ENCODE results near the gene SPI1. TPM values are rescaled to one million over a fixed set of nuclear protein-coding genes. Genes with fewer than 3 reads are reported as not detected.

The SPI1 gene
- polyA plus RNA-seq, 2 donors, result 3.9 to 6.8 TPM

DNA sequence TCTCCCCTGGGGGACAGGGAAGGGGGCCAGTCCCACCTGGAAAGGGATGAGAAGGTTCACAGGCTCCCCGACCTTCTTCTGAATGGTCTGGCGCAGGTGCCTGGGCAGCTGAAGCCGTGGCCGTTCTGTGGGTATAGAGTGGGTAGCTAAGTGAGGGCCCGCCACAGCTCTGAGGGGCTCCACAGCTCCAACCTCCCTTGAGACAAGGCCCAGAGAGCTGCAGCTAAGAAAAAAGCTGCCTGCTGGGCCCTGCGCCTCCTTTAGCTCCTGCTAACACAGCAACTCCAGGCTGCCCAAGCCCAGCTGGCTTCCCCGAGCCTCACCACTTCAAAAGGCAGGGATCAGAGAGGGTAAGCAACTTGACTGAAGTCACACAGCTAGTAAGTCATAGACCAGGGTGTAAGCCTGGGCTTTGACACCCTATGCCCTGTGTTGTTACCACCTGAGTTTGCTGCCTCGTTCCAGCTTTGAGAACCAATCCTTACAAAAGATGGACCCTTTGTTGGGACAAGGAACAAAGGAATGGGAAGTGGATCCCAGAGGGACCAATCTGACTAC, 44.4 kb downstream of the SPI1 start:
- no peak overlapping the region for H3K4me3 ChIP-seq (ENCODE audit: low read depth in 1 of 2, low read length in 2 of 2)
- peaks cover under 1 to 9% of the 10 kb centered on the region in 2 donors for H3K36me3 ChIP-seq (ENCODE audit: control insufficient read depth in 2 of 2, insufficient read depth in 2 of 2, low read length in 1 of 2)
- WGBS, 2 donors, result 90 to 94% methylated on average over 8 of the region's 8 CpGs

DNA sequence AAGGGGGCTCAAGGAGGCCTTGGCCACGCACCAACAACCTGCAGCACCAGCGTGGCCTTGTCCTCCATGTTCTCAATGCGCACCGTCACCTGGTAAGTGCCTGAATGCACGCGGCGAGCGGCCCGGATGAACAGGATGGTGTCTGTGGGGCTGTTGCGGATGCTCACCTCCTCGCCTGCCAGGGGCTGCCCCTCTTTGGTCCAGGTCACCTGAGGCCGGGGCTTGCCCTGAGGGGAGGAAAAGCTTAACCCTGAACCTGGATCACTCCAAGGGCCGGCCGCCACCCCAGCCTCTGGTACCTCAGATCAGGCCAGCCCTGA, 44.9 kb downstream of the SPI1 start:
- peaks cover 5 to 14% of the 10 kb centered on the region in 2 donors for H3K36me3 ChIP-seq (ENCODE audit: control insufficient read depth in 2 of 2, insufficient read depth in 2 of 2, low read length in 1 of 2)
- no peak overlapping the region for H3K4me3 ChIP-seq (ENCODE audit: low read depth in 1 of 2, low read length in 2 of 2)
- WGBS, 2 donors, result 92 to 94% methylated on average over 14 of the region's 14 CpGs
- H3K27ac ChIP-seq (ENCODE audit: low read depth in 2 of 2, low read length in 1 of 2), result no peak overlapping the region
- no peaks in the 10 kb centered on the region for H3K9me3 ChIP-seq (ENCODE audit: control insufficient read depth in 2 of 2, insufficient read depth in 1 of 2, low read depth in 1 of 2, low read length in 1 of 2)
- H3K27me3 ChIP-seq (ENCODE audit: control insufficient read depth in 1 of 2, insufficient read depth in 2 of 2, low read length in 2 of 2), result no peaks in the 10 kb centered on the region
- H3K4me1 ChIP-seq (ENCODE audit: control insufficient read depth in 2 of 2, insufficient read depth in 2 of 2, low read length in 1 of 2), result peaks cover 2% of the 10 kb centered on the region in 2 donors

More for the DNA sequence above, 44.4 kb downstream of the SPI1 start:
- Histone ChIP-seq H3K4me1 (ENCODE audit: control insufficient read depth in 2 of 2, insufficient read depth in 2 of 2, low read length in 1 of 2) (peaks cover 2% of the 10 kb centered on the region in 2 donors), H3K27me3 (ENCODE audit: control insufficient read depth in 1 of 2, insufficient read depth in 2 of 2, low read length in 2 of 2) (no peaks in the 10 kb centered on the region), H3K27ac (ENCODE audit: low read depth in 2 of 2, low read length in 1 of 2) (no peak overlapping the region), H3K9me3 (ENCODE audit: control insufficient read depth in 2 of 2, insufficient read depth in 1 of 2, low read depth in 1 of 2, low read length in 1 of 2) (no peaks in the 10 kb centered on the region)

DNA sequence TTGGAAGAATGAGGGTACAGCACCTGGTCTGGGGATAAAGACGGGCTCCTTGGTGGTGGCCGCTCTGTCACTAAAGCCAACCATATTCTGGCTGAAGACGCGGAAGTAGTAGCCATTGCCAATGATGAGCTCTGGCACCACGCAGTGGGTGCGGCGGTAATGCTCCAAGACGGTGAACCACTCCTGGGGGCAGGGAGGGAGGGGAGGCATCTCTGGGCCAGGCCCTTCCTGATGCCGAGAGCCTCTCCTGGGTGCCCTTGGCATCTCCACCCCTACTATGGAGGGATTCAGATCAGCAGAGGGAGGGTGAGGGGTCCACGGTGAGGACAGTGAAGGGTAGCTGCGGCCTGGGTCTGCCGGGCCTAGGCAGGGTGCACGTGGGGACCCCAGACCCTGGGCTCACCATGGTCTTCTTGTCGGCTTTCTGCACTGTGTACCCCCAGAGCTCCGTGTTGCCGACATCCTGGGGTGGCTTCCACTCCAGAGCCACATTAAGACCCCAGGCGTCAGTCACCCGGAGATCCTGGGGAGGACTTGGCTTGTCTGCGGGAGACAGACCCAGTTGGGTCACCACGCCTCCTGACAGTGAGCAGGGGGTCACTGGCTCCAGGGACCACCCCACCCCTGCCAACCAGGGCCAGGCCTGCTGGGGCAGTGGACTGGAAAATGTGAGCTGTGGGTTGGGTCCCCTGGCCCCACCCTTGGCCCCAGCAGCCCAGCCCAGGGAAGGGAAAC, 45.4 kb downstream of the SPI1 start:
- 92 to 93% methylated on average over 20 of the region's 20 CpGs for WGBS, 2 donors
- Histone ChIP-seq H3K4me1 (ENCODE audit: control insufficient read depth in 2 of 2, insufficient read depth in 2 of 2, low read length in 1 of 2) (peaks cover 2% of the 10 kb centered on the region in 2 donors), H3K4me3 (ENCODE audit: low read depth in 1 of 2, low read length in 2 of 2) (no peak overlapping the region), H3K27ac (ENCODE audit: low read depth in 2 of 2, low read length in 1 of 2) (no peak overlapping the region), H3K27me3 (ENCODE audit: control insufficient read depth in 1 of 2, insufficient read depth in 2 of 2, low read length in 2 of 2) (no peaks in the 10 kb centered on the region), H3K36me3 (ENCODE audit: control insufficient read depth in 2 of 2, insufficient read depth in 2 of 2, low read length in 1 of 2) (peaks cover 9 to 19% of the 10 kb centered on the region in 2 donors), H3K9me3 (ENCODE audit: control insufficient read depth in 2 of 2, insufficient read depth in 1 of 2, low read depth in 1 of 2, low read length in 1 of 2) (no peaks in the 10 kb centered on the region)

DNA sequence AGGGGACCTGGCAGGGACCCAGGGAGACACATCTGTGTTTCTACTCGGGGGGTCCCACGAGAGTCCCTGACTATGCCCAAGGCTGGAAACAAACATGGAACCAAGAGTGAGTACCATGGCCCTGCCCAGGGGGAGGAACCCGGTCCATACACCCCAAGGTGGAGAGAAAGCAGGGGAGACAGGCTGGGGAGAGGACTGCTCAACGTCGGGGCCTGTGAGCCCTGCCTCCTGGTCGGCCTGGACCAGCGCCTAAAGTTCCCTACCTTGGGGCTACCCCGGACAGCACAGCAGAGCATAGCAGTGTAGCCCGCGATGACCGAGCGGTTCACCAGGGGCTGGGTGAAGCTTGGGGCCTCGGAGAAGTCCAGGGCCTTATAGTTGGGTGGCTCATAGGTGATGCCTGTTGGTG, 46.0 kb downstream of the SPI1 start:
- no peak overlapping the region for H3K4me3 ChIP-seq (ENCODE audit: low read depth in 1 of 2, low read length in 2 of 2)
- peaks cover 9 to 24% of the 10 kb centered on the region in 2 donors for H3K36me3 ChIP-seq (ENCODE audit: control insufficient read depth in 2 of 2, insufficient read depth in 2 of 2, low read length in 1 of 2)
- peaks cover 2% of the 10 kb centered on the region in 2 donors for H3K4me1 ChIP-seq (ENCODE audit: control insufficient read depth in 2 of 2, insufficient read depth in 2 of 2, low read length in 1 of 2)
- WGBS, 2 donors, result 77 to 82% methylated on average over 13 of the region's 13 CpGs
- H3K27ac ChIP-seq (ENCODE audit: low read depth in 2 of 2, low read length in 1 of 2), result no peak overlapping the region
- H3K9me3 ChIP-seq (ENCODE audit: control insufficient read depth in 2 of 2, insufficient read depth in 1 of 2, low read depth in 1 of 2, low read length in 1 of 2), result no peaks in the 10 kb centered on the region
- H3K27me3 ChIP-seq (ENCODE audit: control insufficient read depth in 1 of 2, insufficient read depth in 2 of 2, low read length in 2 of 2), result no peaks in the 10 kb centered on the region

DNA sequence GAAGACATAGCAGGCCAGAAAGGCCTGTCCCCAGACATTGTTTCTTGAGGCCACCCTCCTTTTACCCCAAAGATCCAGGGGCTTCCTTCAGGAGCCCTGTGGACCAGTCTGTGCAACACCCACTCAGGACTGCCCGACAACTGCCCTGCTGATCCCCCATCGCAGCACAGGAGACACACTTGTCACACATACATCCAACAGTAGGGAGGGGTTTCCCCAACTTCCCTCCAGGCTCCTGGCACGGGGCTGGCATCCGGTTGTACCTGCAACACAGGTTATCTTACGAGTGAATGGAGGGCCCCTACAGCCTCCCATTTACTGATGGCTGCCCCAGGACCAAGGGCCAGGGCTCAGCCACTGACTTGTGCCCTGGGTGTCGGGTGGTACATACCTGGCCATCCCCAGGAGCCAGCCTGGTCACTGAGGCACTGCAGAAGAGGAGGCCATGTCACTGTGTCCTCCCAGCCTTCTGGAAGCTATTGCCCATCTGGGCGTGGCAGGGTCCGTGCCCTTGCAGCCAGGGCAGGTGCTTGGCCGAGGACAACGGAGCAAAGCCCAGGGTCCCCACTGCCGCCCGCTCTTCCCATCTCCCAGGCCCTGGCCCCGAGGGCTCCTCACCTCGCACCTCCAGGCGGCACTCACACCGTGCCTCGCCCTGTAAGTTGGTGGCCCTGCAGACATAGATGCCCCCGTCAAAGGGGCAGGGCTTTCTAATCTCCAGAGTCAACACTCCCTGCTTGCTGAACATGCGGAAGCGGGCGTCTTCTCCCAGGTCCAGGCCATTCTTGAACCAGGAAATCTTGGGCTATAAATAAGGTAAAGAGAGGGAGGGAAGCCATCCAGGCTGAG, 46.7 kb downstream of the SPI1 start:
- peaks cover 2% of the 10 kb centered on the region in 2 donors for H3K4me1 ChIP-seq (ENCODE audit: control insufficient read depth in 2 of 2, insufficient read depth in 2 of 2, low read length in 1 of 2)
- 69 to 75% methylated on average over 21 of the region's 21 CpGs for WGBS, 2 donors
- peaks cover 9 to 28% of the 10 kb centered on the region in 2 donors for H3K36me3 ChIP-seq (ENCODE audit: control insufficient read depth in 2 of 2, insufficient read depth in 2 of 2, low read length in 1 of 2)
- H3K27me3 ChIP-seq (ENCODE audit: control insufficient read depth in 1 of 2, insufficient read depth in 2 of 2, low read length in 2 of 2), result no peaks in the 10 kb centered on the region
- H3K4me3 ChIP-seq (ENCODE audit: low read depth in 1 of 2, low read length in 2 of 2), result no peak overlapping the region
- H3K27ac ChIP-seq (ENCODE audit: low read depth in 2 of 2, low read length in 1 of 2), result no peak overlapping the region
- no peaks in the 10 kb centered on the region for H3K9me3 ChIP-seq (ENCODE audit: control insufficient read depth in 2 of 2, insufficient read depth in 1 of 2, low read depth in 1 of 2, low read length in 1 of 2)

DNA sequence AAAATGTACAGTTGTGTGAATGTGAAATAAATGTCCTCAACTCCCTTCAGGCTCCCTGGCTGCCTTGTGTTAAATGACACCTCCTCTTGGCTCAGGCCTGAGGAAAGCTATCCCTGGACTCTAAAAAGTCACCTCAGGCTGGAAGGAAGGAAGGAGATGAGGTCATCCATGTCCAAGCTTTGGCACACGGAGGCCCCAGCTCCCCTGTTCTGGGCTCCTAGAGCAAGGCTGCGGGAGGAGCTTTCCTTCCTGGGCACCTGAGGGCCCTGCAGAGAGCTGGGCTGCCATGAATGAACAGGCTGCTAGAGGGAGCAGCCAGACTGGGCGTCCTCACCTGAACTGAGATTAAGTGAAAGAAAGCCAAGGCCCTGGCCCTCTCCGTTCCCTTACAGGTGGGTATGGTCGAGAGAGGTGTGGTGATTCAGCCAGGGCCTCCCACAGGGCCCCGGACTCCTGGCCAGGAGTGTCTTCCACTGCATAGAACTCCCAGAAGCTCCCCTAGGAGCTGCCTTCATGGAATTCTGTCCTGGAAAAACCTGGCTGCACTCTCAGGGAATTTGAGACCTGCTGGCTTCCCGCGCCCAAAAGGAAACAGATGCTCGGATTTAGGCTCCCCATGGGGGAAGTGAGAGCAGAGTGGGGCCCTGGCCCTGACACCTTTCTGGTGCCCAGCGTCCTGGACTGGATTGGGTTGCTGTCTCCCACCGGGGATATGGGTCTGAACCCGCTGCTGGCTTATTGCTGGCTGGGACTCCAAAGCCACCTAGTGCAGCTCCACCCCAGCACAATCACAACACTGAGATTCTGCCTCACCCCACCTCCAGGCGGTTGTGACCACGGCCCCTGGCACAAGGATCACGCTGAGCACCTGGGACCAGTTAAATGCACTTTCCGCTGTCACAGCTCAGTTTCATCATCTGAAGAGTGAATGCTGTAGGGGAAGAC, 48.1 kb downstream of the SPI1 start:
- no peaks in the 10 kb centered on the region for H3K27me3 ChIP-seq (ENCODE audit: control insufficient read depth in 1 of 2, insufficient read depth in 2 of 2, low read length in 2 of 2)
- H3K4me1 ChIP-seq (ENCODE audit: control insufficient read depth in 2 of 2, insufficient read depth in 2 of 2, low read length in 1 of 2), result peaks cover 2% of the 10 kb centered on the region in 2 donors

DNA sequence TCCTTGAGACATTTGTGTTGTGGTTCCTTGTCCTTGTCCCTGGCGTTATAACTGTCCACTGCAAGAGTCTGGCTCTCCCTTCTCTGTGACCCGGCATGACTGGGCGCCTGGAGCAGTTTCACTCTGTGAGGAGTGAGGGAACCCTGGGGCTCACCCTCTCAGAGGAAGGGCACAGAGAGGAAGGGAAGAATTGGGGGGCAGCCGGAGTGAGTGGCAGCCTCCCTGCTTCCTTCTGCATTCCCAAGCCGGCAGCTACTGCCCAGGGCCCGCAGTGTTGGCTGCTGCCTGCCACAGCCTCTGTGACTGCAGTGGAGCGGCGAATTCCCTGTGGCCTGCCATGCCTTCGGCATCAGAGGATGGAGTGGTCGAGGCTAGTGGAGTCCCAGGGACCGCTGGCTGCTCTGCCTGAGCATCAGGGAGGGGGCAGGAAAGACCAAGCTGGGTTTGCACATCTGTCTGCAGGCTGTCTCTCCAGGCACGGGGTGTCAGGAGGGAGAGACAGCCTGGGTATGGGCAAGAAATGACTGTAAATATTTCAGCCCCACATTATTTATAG, 48.8 kb downstream of the SPI1 start:
- no peak overlapping the region for H3K4me3 ChIP-seq (ENCODE audit: low read depth in 1 of 2, low read length in 2 of 2)
- H3K9me3 ChIP-seq (ENCODE audit: control insufficient read depth in 2 of 2, insufficient read depth in 1 of 2, low read depth in 1 of 2, low read length in 1 of 2), result no peaks in the 10 kb centered on the region
- H3K4me1 ChIP-seq (ENCODE audit: control insufficient read depth in 2 of 2, insufficient read depth in 2 of 2, low read length in 1 of 2), result peaks cover 2% of the 10 kb centered on the region in 2 donors
- H3K27ac ChIP-seq (ENCODE audit: low read depth in 2 of 2, low read length in 1 of 2), result no peak overlapping the region
- WGBS, 2 donors, result 75 to 83% methylated on average over 12 of the region's 12 CpGs
- no peaks in the 10 kb centered on the region for H3K27me3 ChIP-seq (ENCODE audit: control insufficient read depth in 1 of 2, insufficient read depth in 2 of 2, low read length in 2 of 2)
- H3K36me3 ChIP-seq (ENCODE audit: control insufficient read depth in 2 of 2, insufficient read depth in 2 of 2, low read length in 1 of 2), result peaks cover 9 to 32% of the 10 kb centered on the region in 2 donors

More for the DNA sequence above, 48.1 kb downstream of the SPI1 start:
- H3K36me3 ChIP-seq (ENCODE audit: control insufficient read depth in 2 of 2, insufficient read depth in 2 of 2, low read length in 1 of 2), result peaks cover 9 to 32% of the 10 kb centered on the region in 2 donors
- no peak overlapping the region for H3K4me3 ChIP-seq (ENCODE audit: low read depth in 1 of 2, low read length in 2 of 2)
- H3K9me3 ChIP-seq (ENCODE audit: control insufficient read depth in 2 of 2, insufficient read depth in 1 of 2, low read depth in 1 of 2, low read length in 1 of 2), result no peaks in the 10 kb centered on the region
- 45 to 53% methylated on average over 16 of the region's 16 CpGs for WGBS, 2 donors
- H3K27ac ChIP-seq (ENCODE audit: low read depth in 2 of 2, low read length in 1 of 2), result no peak overlapping the region

DNA sequence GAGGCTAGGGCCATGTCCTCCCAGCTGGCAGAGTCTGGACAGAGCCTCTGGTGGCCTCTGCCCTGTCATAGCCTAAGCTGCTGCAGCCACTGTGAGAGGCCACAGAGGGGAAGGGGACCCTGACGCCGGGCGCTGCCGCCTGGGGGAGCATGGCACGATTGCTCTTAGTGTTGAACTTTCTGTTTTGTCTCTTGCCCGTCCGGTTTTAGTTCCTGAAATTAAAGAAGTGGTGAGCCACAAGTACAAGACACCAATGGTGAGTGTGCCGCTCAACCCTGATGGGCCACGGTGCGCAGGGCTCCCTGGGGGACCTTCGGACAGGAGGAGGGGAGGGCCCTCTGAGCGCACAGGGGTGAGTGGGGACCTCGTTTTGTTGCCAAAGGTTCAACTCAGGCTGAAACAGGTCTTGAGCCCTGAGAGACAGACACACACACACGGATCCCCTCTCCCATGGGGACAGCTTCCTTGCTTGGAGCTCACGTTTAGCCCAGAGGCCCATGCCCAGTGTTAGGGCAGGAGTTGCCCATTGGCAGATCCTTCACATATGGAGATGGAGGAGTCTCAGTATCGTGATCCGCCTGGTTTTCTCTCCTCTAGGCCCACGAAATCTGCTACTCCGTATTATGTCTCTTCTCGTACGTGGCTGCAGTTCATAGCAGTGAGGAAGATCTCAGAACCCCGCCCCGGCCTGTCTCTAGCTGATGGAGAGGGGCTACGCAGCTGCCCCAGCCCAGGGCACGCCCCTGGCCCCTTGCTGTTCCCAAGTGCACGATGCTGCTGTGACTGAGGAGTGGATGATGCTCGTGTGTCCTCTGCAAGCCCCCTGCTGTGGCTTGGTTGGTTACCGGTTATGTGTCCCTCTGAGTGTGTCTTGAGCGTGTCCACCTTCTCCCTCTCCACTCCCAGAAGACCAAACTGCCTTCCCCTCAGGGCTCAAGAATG, 49.6 kb downstream of the SPI1 start:
- Histone ChIP-seq H3K4me3 (ENCODE audit: low read depth in 1 of 2, low read length in 2 of 2) (no peak overlapping the region), H3K9me3 (ENCODE audit: control insufficient read depth in 2 of 2, insufficient read depth in 1 of 2, low read depth in 1 of 2, low read length in 1 of 2) (no peaks in the 10 kb centered on the region), H3K4me1 (ENCODE audit: control insufficient read depth in 2 of 2, insufficient read depth in 2 of 2, low read length in 1 of 2) (peaks cover 2% of the 10 kb centered on the region in 2 donors), H3K27me3 (ENCODE audit: control insufficient read depth in 1 of 2, insufficient read depth in 2 of 2, low read length in 2 of 2) (no peaks in the 10 kb centered on the region), H3K36me3 (ENCODE audit: control insufficient read depth in 2 of 2, insufficient read depth in 2 of 2, low read length in 1 of 2) (peaks cover 9 to 32% of the 10 kb centered on the region in 2 donors), H3K27ac (ENCODE audit: low read depth in 2 of 2, low read length in 1 of 2) (no peak overlapping the region)
- WGBS, 2 donors, result 85 to 86% methylated on average over 29 of the region's 29 CpGs
